Lung (tissue), 12 donors: ENCODE measurements around the gene PIK3CD. TPM values are rescaled to one million over a fixed set of nuclear protein-coding genes. Genes with fewer than 3 reads are reported as not detected.

Experiments used
- ATAC-seq: fragments of 200-7000 bp; cut with Tn5 transposase; one replicate; pipeline ENCODE4 v1.9.1; 2020; ENCODE audit warnings: moderate number of reproducible peaks; ENCODE audit not compliant: insufficient read depth, low FRiP score
- DNase-seq, 3 donors: peaks; one replicate each; pipeline ENCODE4 v3.0.0-alpha.2; 2013 to 2017
- H3K27ac ChIP-seq, 2 donors: one replicate each; pipeline ENCODE4 v1.5.1; 2013; ENCODE audit warnings: mild to moderate bottlenecking in 2 of 2, moderate library complexity in 2 of 2, control low read depth in 1 of 2, inconsistent platforms in 1 of 2, low read depth in 1 of 2, low read length in 1 of 2
- H3K27me3 ChIP-seq, 3 donors: one replicate each; pipeline ENCODE4 v1.5.1; 2013; ENCODE audit warnings: low read length in 2 of 3; ENCODE audit not compliant: control insufficient read depth in 3 of 3, insufficient read depth in 3 of 3
- H3K36me3 ChIP-seq, 4 donors: one replicate each; pipeline ENCODE4 v1.5.1; 2013; ENCODE audit warnings: low read length in 4 of 4, mild to moderate bottlenecking in 1 of 4, moderate library complexity in 1 of 4; ENCODE audit not compliant: control insufficient read depth in 4 of 4, insufficient read depth in 4 of 4
- H3K4me1 ChIP-seq, 5 donors: one replicate each; pipeline ENCODE4 v1.5.1; 2013; ENCODE audit warnings: low read length in 5 of 5, mild to moderate bottlenecking in 2 of 5, moderate library complexity in 1 of 5; ENCODE audit not compliant: control insufficient read depth in 5 of 5, insufficient read depth in 5 of 5
- H3K4me3 ChIP-seq: one replicate; pipeline ENCODE4 v1.5.1; 2013; ENCODE audit warnings: mild to moderate bottlenecking, control low read depth, moderate library complexity
- H3K9ac ChIP-seq, 2 donors: one replicate each; pipeline ENCODE4 v1.5.1; 2013; ENCODE audit warnings: low read length in 2 of 2, control low read depth in 1 of 2; ENCODE audit not compliant: insufficient read depth in 1 of 2
- H3K9me3 ChIP-seq, 4 donors: one replicate each; pipeline ENCODE4 v1.5.1; 2013; ENCODE audit warnings: low read length in 3 of 4, mild to moderate bottlenecking in 1 of 4, moderate library complexity in 1 of 4; ENCODE audit not compliant: control insufficient read depth in 4 of 4, insufficient read depth in 3 of 4
- WGBS, 2 donors: extraction: QIAGEN DNeasy Blood & Tissue Kit; methylation state at CpG; one replicate each; pipeline ENCODE4 v1.1.7; 2013; 5-methylcytosine and 5-hydroxymethylcytosine counted together
- polyA plus RNA-seq, 2 donors: library from polyadenylated mRNA; stranded (reverse); fragments of 200-250 nt; gene quantifications; one replicate each; pipeline ENCODE4 v1.2.1, GENCODE V29; 2013
- total RNA-seq, 2 donors: library from RNA; depleted of rRNA in 1 of 2; stranded (reverse); fragments of >200 nt in 1 of 2; gene quantifications; one replicate each; pipeline ENCODE4 v1.2.1, GENCODE V29; 2014 to 2021
- TF ChIP-seq, protein P1 (sequence below): IDR thresholded peaks from 2 replicates; pipeline ENCODE4 v1.5.1; 2012; ENCODE audit warnings: mild to moderate bottlenecking; ENCODE audit errors: control extremely low read depth, extremely low read depth
- donor health status: control.
- donor health status: control.
- donor health status: Bipolar disorder and iron deficiency.
- donor health status: healthy.
- donor health status: DM: yes; HTN: yes; CAD: no.

PIK3CD gene
- total and polyA plus RNA-seq, 4 donors = 7.8 to 29.6 (median 21.8) TPM

DNA sequence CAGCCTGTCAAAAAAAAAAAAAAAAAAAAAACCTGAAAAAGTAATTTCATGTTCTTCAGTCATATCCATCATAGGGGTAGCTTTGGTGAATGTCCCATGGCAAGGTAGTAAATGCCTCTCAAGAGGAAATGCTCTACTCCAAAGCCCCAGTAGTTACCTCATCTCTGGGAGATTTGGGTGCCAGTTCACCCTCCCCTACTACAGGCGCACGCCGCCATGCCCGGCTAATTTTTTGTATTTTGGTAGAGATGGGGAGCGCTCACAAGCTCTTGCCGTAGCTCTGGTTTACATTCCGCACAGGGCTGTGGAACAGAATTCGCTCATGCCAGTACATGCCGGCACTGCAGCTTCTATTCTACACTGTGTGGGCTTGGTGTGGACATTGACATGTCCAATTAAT lies 13.7 kb downstream of the PIK3CD start:
- peaks cover 0 to 1% (median 0%) of the 10 kb centered on the region in 5 donors for H3K4me1 ChIP-seq
- H3K27ac ChIP-seq = no peak overlapping the region
- ATAC-seq = no peak
- no peaks in the 10 kb centered on the region for H3K27me3 ChIP-seq
- DNase-seq = no peak
- no peaks in the 10 kb centered on the region for H3K9me3 ChIP-seq
- 94 to 95% methylated on average over 9 of the region's 9 CpGs for WGBS, 2 donors
- H3K4me3 ChIP-seq = no peak overlapping the region
- H3K36me3 ChIP-seq = no peaks in the 10 kb centered on the region
- TF ChIP-seq, protein P1, sequence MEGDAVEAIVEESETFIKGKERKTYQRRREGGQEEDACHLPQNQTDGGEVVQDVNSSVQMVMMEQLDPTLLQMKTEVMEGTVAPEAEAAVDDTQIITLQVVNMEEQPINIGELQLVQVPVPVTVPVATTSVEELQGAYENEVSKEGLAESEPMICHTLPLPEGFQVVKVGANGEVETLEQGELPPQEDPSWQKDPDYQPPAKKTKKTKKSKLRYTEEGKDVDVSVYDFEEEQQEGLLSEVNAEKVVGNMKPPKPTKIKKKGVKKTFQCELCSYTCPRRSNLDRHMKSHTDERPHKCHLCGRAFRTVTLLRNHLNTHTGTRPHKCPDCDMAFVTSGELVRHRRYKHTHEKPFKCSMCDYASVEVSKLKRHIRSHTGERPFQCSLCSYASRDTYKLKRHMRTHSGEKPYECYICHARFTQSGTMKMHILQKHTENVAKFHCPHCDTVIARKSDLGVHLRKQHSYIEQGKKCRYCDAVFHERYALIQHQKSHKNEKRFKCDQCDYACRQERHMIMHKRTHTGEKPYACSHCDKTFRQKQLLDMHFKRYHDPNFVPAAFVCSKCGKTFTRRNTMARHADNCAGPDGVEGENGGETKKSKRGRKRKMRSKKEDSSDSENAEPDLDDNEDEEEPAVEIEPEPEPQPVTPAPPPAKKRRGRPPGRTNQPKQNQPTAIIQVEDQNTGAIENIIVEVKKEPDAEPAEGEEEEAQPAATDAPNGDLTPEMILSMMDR = no peak
- H3K9ac ChIP-seq = no peak overlapping the region

DNA sequence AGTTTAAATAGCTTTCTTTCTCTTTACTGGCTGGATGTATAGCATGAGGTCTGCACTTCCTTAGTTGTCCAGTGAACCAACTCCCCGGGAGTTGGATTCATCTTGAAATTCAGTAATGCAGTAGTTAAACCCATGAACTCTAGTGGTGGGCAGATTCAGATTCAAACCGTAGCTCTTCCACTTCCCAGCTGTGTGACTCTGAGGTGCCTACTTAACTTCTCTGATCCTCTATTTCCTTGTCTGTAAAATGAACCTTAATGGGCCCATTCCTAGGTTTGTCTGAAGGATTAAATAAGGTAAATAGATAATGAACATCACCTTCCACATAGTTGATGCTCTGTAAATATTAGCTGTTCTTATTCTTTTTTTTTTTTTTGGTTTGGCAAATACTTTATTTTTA lies 16.5 kb downstream of the PIK3CD start:
- no peaks in the 10 kb centered on the region for H3K36me3 ChIP-seq
- no peaks in the 10 kb centered on the region for H3K27me3 ChIP-seq
- no peaks in the 10 kb centered on the region for H3K9me3 ChIP-seq
- H3K27ac ChIP-seq = no peak overlapping the region
- no peak for ATAC-seq
- DNase-seq = no peak
- H3K4me3 ChIP-seq = no peak overlapping the region
- H3K4me1 ChIP-seq = peaks cover 0 to 7% (median 0%) of the 10 kb centered on the region in 5 donors
- WGBS, 2 donors = 54 to 66% methylated on average over 2 of the region's 2 CpGs
- no peak overlapping the region for H3K9ac ChIP-seq
- TF ChIP-seq, protein P1 = no peak

DNA sequence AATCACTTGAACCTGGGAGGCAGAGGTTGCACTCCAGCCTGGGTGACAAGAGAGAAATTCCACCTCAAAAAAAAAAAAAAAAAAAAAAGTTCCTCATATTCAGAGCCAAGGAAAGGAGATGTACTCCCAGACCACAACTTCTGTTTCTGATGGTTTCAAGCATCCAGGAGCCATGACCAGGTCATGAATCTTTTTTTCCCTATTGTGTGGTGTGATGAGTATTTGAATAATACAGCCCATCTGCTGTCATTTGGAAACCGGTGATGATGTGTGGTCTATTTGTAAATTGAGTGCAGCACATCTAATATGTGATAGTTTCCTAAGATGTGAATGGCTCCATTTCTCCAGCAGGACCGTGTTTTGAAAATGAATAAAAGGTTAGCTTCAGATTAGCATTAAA lies 18.6 kb downstream of the PIK3CD start:
- Histone ChIP-seq H3K27me3 (no peaks in the 10 kb centered on the region), H3K27ac (no peak overlapping the region), H3K36me3 (no peaks in the 10 kb centered on the region), H3K9me3 (no peaks in the 10 kb centered on the region), H3K9ac (no peak overlapping the region), H3K4me1 (peaks cover 0 to 7% (median 0%) of the 10 kb centered on the region in 5 donors), H3K4me3 (no peak overlapping the region)
- WGBS, 2 donors = 71 to 74% methylated on average over 2 of the region's 2 CpGs
- DNase-seq (no peak), ATAC-seq (no peak)
- TF ChIP-seq, protein P1 = no peak
